ENCODE data around the gene PRTN3.

The PRTN3 gene

DNA sequence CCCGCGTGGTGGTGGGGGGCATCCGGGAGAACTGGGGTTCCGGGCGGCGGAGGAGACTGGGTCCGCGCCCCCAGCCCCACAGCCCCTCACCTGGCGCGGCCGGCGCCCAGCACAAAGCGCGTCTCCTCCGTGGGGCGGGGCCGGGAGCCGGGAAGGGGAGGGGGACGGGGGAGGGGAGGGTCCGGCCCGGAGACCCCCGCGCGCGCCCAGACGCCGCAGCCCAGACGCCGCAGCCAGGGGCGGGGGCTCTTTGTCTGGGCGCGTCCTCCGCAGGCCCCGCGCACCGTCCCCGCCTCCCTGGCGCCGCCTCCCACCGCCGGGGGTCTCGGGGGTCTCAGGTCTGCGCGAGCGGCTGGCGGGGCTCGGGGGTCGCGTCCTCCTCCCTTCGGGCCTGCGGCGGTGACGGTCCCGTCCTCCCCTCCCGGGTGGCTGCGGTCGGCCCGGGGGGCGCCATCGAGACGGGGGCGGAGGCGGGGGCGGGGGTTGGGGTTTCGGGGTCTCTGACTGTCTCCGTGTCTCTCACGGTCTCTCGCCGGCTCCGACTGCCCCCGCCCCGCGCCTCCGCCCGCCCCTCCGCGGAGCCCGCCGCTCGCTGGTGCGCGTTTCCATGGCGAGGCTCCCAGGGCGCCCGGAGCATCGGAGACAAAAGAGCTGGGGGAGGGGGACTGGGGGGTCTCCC lies 18.8 kb upstream of the PRTN3 start, which contains the start of gene PLPPR3:
TSS of gene PLPPR3 (minus strand) at position 131 of the 679 bp plus-strand sequence. CDS start 396 bp downstream, outside the sequence.
- TF ChIP-seq, protein P1, sequence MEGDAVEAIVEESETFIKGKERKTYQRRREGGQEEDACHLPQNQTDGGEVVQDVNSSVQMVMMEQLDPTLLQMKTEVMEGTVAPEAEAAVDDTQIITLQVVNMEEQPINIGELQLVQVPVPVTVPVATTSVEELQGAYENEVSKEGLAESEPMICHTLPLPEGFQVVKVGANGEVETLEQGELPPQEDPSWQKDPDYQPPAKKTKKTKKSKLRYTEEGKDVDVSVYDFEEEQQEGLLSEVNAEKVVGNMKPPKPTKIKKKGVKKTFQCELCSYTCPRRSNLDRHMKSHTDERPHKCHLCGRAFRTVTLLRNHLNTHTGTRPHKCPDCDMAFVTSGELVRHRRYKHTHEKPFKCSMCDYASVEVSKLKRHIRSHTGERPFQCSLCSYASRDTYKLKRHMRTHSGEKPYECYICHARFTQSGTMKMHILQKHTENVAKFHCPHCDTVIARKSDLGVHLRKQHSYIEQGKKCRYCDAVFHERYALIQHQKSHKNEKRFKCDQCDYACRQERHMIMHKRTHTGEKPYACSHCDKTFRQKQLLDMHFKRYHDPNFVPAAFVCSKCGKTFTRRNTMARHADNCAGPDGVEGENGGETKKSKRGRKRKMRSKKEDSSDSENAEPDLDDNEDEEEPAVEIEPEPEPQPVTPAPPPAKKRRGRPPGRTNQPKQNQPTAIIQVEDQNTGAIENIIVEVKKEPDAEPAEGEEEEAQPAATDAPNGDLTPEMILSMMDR (IDR thresholded peaks at IDR 0.05; ENCODE audit: borderline replicate concordance, insufficient read depth, low read depth, low read length) = no peak
- H3K4me3 ChIP-seq (ENCODE audit: low read depth, low read length) = no peak within 1 kb of the TSS

- TF ChIP-seq, protein P1 (IDR thresholded peaks at IDR 0.05; ENCODE audit: borderline replicate concordance, insufficient read depth, low read depth, low read length) = no peak
- H3K4me3 ChIP-seq (ENCODE audit: low read depth, low read length) = no peak overlapping the region
Observed at GRCh38 chr19:823565-824121, 17.2 kb upstream of the PRTN3 start.

DNA sequence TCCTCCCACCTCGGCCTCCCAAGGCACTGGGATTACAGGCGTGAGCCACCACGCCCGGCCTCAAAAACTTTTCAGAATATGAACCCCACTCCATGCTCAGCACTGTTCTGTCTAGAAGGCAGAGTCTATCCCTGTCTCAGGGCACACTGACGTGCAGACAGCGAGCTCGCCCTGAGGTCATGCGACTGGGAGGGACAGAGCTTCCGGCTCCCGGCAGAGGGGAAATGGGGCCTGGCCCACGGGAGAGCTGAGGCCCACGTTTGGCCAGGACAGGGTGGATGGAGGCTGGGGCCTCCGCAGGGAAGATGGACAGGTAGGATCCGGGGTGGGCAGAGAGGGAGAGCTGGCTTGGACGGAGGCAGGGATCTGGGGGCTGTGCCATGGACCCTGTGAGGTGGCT lies 15.9 kb upstream of the PRTN3 start:
- H3K4me3 ChIP-seq (ENCODE audit: low read depth, low read length) = no peak overlapping the region
- TF ChIP-seq, protein P1 (IDR thresholded peaks at IDR 0.05; ENCODE audit: borderline replicate concordance, insufficient read depth, low read depth, low read length) = no peak

GRCh38 chr19:825897-826644 lies 14.7 kb upstream of the PRTN3 start:
- TF ChIP-seq, protein P1 (IDR thresholded peaks at IDR 0.05; ENCODE audit: borderline replicate concordance, insufficient read depth, low read depth, low read length) = no peak
- H3K4me3 ChIP-seq (ENCODE audit: low read depth, low read length) = no peak overlapping the region

GRCh38 chr19:827314-827709 lies 13.5 kb upstream of the PRTN3 start:
- no peak overlapping the region for H3K4me3 ChIP-seq (ENCODE audit: low read depth, low read length)
- TF ChIP-seq, protein P1 (IDR thresholded peaks at IDR 0.05; ENCODE audit: borderline replicate concordance, insufficient read depth, low read depth, low read length) = no peak

DNA sequence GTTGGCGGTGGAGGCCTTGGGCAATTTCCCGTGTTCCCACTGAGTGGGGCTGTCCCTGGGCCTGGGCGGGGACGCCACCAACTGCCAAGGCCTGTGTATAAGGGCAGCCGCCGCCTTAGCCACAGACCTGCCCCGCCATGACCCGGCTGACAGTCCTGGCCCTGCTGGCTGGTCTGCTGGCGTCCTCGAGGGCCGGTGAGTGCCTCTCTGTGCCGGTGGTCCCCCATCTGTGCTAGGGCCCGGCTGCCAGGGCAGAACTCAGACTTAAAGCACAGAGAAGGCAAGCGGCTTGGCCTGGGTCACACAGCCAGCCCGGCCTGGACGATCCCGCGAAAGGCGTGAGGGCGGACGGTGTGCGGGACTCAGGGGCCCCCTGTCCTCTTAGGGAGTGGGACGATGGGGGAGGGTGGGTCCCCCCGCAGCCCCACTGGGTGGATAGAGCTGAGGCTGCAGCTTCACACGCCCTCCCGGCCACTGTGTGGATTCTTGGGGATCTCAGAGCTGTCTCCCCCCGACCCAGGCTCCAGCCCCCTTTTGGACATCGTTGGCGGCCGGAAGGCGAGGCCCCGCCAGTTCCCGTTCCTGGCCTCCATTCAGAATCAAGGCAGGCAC lies 13.0 kb upstream of the PRTN3 start, which contains the start of gene AZU1:
TSS of gene AZU1 (plus strand) at position 128 of the 612 bp plus-strand sequence. CDS start at position 138, 10 bp downstream.
- no peak within 1 kb of the TSS for H3K4me3 ChIP-seq (ENCODE audit: low read depth, low read length)
- TF ChIP-seq, protein P1 (IDR thresholded peaks at IDR 0.05; ENCODE audit: borderline replicate concordance, insufficient read depth, low read depth, low read length) = no peak
